CD4-positive, alpha-beta T cell treated with Interleukin-17A for 4 hours (primary cell): Measurements from ENCODE around the gene PKIG.
"Not testable (repeated sequence)": the region's sequence is repeated elsewhere in the genome, so short reads cannot be mapped to it uniquely, and the experiment has no call there.

Experiments used
- DNase-seq: peaks from one replicate; pipeline ENCODE4 v3.0.0-alpha.2; 2020; ENCODE audit warnings: mixed read lengths

PKIG gene

DNA sequence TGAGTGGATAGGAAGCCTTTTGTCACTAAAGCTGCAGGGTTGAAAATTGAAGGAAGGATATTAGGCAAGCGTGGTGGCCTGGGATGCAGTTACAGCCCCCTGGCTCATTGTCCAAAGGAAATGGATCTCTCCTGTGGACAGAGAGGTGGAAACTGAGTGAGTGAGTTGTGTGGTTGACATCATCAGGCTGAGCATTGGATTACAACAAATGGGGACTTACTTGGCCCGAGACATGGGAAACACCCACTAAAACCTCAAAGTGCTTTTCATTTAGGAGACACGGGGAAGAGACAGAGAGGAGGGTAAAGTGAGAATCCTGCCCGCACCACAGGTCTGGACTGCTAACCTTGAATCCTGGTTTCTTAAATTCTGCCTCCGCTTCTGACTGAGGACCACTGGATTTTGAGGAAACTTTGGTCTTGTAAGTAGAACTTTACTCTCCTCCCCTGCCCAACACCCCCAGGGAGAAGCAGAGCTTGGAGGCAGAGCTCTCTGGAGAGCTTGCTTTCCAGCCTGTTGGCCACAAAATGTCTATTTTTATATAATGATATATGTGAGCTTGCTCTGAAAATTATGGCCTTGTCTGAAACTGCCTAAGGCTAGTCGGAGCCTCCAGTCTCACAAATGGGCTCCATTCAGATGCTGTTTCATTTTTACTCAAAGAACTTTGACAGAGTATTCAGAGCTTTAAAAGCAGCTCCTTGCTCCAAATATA lies at the start of gene PKIG:
Gene PKIG, plus strand, starts transcription at position 269 of the 715 bp plus-strand sequence. CDS start 31,978 bp downstream, outside the sequence.
- DNase-seq = no peak

- peak; percentile 51 for DNase-seq
These were observed 49.4 kb upstream of the PKIG start for GRCh38 chr20:44532981-44533331.

DNA sequence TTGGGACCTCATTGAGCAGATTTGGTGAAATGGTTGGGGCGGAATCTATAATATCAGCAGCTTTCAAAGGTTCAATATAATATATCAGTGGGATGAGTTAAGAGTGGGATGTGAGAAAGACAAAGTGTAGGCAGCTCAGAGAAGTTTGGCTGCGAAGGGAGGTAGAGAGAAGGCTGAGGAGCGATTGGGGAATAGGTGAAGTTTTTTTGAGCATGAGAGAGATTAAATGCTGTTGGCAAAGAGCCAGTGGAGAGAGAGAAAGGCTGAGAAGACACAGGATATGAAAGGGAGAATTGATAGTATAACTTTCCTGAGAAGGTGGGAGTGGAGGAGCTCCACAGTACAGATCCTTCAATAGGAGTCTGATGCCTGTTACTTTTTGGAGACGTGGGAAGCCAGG lies 48.5 kb upstream of the PKIG start:
- DNase-seq = no peak

DNA sequence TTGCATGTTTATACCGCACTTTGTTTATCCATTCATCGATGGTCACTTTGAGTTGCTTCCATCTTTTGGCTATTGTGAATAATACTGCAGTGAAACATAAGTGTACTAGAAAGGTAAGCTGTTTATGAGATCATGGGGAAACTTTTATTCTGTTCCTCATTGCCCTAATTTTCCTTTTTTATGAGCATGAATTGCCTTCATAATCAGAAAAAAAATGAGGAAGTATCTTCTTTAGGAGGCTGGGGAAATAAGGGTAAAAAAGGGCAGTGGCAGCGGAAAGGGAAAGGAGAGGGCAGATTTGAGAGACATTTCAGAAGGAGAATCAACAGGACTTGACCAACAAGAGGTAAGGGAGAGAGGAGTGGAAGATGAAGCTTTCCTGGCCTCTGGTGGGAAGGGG lies 46.2 kb upstream of the PKIG start:
- no peak for DNase-seq

DNA sequence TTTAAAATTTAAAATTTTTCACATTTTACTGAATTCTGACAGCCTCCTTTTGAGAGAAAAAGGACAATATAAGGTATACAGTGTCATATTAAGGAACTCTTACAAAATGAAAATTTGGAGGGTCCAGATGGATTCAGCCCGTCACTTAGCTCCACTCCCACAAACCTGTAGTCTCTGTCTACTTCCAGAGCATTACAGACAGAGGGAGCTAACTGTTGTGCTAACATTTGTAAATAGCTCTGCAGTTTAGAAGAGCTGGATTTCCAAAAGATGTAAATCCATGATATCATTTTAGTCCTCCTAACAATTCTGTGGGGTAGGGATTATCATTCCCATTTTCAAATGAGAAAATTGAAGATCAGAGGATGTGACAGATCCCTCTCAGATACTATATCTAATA lies 44.4 kb upstream of the PKIG start:
- no peak for DNase-seq

- no peak for DNase-seq
These were observed 41.5 kb upstream of the PKIG start for GRCh38 chr20:44540834-44541233.

DNA sequence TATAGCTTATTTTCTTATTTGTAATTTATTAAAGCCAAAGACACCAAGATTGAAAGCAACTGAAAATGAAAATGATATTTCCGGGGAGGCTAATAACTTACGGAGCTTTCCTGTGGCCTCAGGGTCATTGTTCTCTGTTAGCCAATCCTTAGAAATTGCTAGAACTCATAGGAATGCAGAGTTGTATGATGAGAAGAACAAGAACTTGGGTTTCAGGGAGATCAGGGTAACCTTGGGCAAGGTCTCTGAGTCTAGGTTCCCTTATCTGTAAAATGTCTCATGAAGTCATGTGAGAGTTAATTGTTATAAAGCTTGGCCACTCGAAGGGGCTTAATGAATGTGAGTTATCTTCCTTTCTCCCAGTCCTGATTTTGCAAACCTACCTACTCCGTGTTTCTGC lies 40.4 kb upstream of the PKIG start:
- no peak for DNase-seq

- no peak for DNase-seq
These were observed 39.5 kb upstream of the PKIG start for GRCh38 chr20:44542890-44543289.

DNA sequence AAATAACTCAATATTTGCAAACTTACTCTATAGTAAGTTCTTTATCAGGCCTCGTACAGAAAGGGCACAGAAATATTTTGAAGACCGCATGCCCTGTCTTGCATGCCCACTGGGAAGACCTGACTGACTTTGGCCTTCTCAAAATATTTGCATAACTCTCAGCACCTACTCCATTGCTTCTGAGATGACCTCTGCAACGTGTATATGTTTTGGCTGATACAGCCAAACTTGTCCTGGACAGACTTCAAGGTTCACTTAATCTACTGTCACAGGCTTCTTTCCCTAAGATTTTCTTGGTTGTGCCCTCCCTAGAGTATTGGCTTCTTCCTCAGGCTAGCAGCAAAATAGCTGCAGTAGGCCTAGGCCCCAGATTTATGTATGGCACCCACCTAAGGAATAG lies 39.0 kb upstream of the PKIG start:
- no peak for DNase-seq

DNA sequence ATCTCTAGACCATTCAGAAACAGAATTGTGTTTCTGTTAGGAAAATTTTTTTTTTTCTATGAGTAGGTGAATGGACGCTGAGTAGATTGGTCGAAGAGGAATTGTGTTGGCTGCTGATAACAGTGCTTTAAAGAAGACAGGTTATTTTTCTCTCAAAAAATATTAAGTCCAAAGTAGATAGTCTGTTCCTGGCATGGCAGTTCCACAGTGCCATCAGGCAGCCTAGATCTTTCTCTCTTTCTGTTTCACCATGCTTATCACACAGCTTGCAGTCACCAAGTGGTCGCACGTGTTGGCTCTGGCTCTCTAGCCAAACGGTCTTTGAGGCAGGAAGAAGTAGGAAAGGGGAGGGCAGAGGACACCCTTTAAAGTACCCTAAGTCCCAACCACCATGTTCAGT lies 38.1 kb upstream of the PKIG start:
- DNase-seq = no peak

- DNase-seq = no peak
These were observed 35.0 kb upstream of the PKIG start for GRCh38 chr20:44547419-44547818.

DNA sequence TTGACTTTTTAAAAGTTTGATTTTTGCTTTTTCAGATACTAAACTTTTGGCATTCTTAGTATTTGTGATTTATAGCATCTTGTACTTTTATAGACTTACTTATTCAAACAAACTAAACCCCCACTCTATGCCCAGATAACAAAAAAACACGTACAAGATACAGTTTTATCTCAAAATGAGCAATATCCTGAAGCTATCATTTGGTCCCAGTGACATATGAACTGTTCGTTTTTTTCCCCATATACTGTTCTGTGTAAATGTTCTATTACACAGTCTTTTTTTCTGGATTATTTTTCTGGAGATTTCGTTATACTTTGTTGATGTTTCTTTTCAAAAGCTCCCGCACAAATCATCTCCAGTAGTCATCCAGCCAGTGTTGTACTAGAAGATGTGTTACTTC lies 33.3 kb upstream of the PKIG start:
- no peak for DNase-seq

DNA sequence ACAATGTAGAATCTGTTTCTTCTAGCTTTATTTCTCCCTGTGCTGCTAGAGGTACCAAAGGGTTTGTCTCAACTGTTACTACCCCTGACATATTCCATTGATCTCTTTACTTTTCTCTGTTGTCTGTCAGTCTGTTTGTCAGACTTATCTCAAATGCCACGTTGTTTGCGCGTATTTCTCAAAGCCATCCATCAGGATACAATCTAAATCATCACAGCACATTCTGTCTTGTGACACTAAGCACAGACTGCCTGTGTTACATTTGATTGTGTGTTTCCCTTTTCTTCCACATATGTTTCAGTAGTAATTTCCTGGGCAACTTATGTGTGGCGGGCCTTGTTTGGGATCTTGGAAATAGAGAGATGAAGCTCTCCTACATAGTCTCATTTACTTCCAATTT lies 30.3 kb upstream of the PKIG start:
- DNase-seq = no peak

DNA sequence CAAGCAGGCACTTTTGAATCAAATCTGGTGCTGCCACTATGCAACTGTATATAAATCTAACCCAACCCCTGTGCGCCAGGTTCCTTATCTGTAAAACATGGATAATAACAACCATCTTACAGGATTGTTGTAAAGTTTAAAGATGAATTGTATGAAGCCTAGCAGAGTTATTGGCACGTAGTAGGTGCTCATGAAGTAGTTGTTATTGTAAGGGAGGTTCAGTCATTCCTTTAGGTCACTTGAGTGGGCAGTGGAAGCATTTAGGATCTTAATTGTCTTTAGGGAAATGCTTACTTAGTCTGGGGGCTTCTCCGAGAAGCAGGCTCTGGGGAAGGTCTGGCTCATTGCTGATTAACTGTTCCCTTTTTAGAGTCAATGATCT lies 29.8 kb upstream of the PKIG start:
- DNase-seq = no peak

GRCh38 chr20:44552950-44553908 lies 29.1 kb upstream of the PKIG start:
- no peak for DNase-seq

GRCh38 chr20:44559302-44559701 lies 23.1 kb upstream of the PKIG start:
- no peak for DNase-seq

GRCh38 chr20:44560229-44560628 lies 22.1 kb upstream of the PKIG start:
- DNase-seq = no peak

- DNase-seq = not testable (repeated sequence)
These were observed 21.6 kb upstream of the PKIG start for GRCh38 chr20:44560818-44561217.

DNA sequence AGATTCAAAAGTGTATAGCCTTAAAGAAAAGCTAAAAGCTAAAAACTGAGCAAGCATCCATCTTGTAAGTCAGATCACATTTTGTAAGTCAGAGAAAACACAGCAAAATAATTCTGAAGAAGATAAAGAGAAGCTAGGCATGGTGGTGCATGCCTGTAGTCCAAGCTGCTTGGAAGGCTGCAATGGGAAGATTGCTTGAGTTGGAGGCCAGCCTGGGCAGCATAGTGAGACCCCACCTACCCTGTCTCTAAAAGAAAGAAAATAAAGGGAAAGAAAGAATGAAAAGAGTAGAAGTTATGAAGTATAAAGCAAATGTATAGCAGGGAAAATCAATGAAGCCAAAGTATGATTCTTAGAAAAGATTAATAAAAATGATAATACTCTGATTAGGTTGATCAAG lies 20.5 kb upstream of the PKIG start:
- no peak for DNase-seq

DNA sequence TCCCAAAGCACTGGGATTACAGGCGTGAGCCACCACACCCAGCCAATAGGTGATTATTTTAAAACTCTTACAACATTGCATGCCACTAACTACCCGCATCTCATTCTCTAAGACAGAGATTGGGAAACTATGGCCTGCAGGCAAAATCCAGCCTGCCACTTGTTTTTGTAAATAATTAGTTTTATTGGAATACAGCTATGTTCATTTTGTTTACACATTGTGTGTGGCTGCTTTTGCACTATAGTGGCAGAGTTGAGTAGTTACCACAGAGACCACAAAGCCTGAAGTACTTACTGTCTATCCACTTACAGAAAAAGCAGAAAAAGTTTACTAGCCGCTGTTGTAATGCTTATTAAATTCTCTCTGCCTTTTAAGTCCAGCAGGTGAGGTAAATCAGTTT lies 16.4 kb upstream of the PKIG start:
- no peak for DNase-seq

- DNase-seq = no peak
These were observed 15.6 kb upstream of the PKIG start for GRCh38 chr20:44566811-44567210.

DNA sequence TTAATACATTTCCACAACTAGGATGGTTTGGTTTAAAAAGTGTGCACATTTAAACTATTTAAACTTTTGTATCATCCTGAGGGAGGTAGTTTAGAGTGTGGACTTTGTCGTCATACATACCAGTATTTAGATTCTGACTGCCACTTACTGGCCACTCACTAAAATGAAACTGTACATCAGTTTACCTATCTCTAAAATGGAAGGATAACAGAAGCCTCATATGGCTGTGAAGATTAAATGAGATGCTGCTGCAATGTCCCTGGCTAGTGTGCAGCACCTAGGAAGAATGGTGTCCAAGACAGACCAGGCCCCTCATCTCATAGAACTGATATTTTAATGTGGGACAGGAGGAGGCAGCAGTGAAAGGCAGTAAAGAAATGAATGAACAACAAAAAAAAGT lies 12.0 kb upstream of the PKIG start:
- DNase-seq = no peak

- DNase-seq = no peak
These were observed 10.9 kb upstream of the PKIG start for GRCh38 chr20:44571362-44571988.
